Measurements from ENCODE around the gene ZNF488. TPM values are rescaled to one million over a fixed set of nuclear protein-coding genes. Genes with fewer than 3 reads are reported as not detected.

The ZNF488 gene, protein sequence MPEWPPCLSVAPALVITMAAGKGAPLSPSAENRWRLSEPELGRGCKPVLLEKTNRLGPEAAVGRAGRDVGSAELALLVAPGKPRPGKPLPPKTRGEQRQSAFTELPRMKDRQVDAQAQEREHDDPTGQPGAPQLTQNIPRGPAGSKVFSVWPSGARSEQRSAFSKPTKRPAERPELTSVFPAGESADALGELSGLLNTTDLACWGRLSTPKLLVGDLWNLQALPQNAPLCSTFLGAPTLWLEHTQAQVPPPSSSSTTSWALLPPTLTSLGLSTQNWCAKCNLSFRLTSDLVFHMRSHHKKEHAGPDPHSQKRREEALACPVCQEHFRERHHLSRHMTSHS
- total RNA-seq = 2.7 and 5.0 TPM in 2 replicates

DNA sequence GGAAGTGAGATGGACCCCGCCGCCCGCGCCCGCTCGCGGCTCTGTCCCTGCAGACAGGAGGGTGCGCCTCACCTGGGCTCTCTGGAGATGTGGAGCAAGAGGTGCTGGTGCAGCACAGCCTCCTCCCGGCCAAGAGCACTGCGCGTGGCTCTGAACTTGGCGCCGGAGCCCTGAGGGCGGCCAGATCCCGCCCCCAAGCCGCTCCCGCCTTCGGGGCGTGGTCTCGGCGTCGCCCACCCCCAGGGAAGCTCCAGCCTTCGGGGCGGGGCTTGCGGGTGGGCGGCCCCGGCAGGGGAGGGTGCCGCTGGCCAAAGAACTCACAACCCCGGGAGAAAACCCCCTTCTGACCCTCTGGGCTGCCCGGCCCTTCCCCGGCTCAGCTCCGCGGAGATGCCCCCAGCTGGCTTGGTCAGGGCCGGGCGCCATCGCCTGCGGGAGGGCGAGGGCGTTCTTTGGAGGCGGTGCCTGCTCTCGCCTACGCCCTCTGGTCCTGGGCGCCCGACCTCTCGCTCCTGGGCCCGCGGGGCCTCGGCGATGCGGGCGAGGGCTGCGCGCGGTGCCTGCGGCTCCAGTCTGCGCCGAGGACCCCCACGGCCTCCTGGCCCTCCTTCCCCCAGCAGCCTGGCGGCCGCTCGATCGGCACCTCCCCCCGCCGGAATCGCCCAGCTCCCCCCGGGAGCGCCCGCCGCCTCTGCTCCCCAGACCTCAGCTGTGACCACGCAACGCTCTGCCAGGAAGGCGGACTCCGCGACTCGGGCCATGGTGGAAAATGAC is at the start of gene ZNF488:
TSS of gene ZNF488 (minus strand) at position 146 of the 774 bp plus-strand sequence. CDS start 15,464 bp downstream, outside the sequence.

DNA sequence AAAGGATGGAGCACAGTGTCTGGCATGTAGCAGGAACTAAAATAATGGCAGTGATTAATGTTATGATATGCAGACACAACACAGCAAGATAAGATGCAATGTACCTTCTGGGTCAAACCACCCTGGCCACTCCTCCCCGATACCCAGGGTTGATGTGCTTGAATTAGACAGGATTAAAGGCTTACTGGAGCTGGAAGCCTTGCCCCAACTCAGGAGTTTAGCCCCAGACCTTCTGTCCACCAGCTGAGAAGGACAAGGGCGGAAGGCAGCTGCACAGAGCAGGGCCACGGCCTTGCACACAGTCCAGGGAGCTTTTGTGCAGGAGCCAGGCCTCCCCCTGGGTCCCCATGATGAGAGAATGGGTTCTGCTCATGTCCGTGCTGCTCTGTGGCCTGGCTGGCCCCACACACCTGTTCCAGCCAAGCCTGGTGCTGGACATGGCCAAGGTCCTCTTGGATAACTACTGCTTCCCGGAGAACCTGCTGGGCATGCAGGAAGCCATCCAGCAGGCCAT is 35.9 kb downstream of the ZNF488 start, which contains the start of gene RBP3:
TSS of gene RBP3 (plus strand) at position 226 of the 514 bp plus-strand sequence. CDS start at position 348, 122 bp downstream.

DNA sequence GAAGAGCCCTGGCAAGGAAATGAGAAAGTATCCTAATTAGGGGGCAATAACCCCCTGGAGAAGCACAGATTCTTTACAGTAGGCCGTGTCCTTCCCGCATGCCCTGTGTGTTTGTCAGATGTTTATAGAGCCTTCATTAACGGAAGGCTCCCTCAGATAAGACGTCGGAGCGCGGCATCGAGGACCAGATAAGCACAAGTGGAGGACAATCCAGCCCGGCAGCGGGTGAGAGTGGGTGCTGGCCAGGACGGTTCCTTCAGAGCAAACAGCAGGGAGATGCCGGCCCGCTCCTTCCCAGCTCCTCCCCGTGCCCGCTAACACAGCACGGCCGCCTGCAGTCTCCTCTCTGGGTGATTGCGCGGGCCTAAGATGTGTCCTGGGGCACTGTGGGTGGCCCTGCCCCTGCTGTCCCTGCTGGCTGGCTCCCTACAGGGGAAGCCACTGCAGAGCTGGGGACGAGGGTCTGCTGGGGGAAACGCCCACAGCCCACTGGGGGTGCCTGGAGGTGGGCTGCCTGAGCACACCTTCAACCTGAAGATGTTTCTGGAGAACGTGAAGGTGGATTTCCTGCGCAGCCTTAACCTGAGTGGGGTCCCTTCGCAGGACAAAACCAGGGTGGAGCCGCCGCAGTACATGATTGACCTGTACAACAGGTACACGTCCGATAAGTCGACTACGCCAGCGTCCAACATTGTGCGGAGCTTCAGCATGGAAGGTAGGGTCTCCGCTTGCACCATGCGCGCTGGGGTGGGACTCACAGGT is 61.6 kb downstream of the ZNF488 start, which contains the start of gene GDF2:
TSS of gene GDF2 (plus strand) at position 155 of the 762 bp plus-strand sequence. CDS start at position 370, 215 bp downstream.

Other genes with a start within 250 kb of the ZNF488 start
- gene GDF10, start 84.1 kb downstream of the ZNF488 start, total RNA-seq = not detected in 2 replicates
- gene GDF2, start 61.8 kb downstream of the ZNF488 start, total RNA-seq = not detected in 2 replicates
- not detected in 2 replicates for gene RBP3, start 35.9 kb downstream of the ZNF488 start, total RNA-seq
- 734 and 768 TPM in 2 replicates for gene ANXA8, start 99.8 kb upstream of the ZNF488 start, total RNA-seq
- gene FAM25G, start 107.4 kb upstream of the ZNF488 start, total RNA-seq = 9.0 TPM in 1 of 2 replicates, not detected in the other
- 3.5 and 11.4 TPM in 2 replicates for gene AGAP9, start 139.3 kb upstream of the ZNF488 start, total RNA-seq